Head of caudate nucleus (tissue), 42 donors: Measurements from ENCODE around the gene ZCCHC2.

Experiments used
- DNase-seq, 42 donors: peaks; one replicate each; pipeline versions ENCODE4 v3.0.0 to v3.0.0-alpha.2; 2020 to 2021; ENCODE audit warnings: mixed read lengths in 7 of 42
- intact Hi-C: fragments of 100-400 bp; cut with DNase I; formaldehyde crosslinking; loops from one replicate; pipeline ENCODE4 v1.15.0; 2022

ZCCHC2 gene

GRCh38 chr18:62566199-62566598, 43.4 kb downstream of the ZCCHC2 start:
- intact Hi-C loops = no loop called here
- peak in 38 of 42 donors; percentile 35 to 84 (median 64) for DNase-seq

- intact Hi-C loops = no loop called here
- DNase-seq = no peak
Measured at GRCh38 chr18:62566818-62567217, 44.0 kb downstream of the ZCCHC2 start.

- no peak for DNase-seq
- intact Hi-C loops = no loop called here
Measured at GRCh38 chr18:62569081-62569655, 46.3 kb downstream of the ZCCHC2 start.

- DNase-seq = no peak
- intact Hi-C loops = no loop called here
Measured at GRCh38 chr18:62571037-62571436, 48.2 kb downstream of the ZCCHC2 start.

- no peak for DNase-seq
- intact Hi-C loops = no loop called here
Measured at GRCh38 chr18:62571648-62572047, 48.8 kb downstream of the ZCCHC2 start.

- intact Hi-C loops = no loop called here
- DNase-seq = no peak
Measured at GRCh38 chr18:62572456-62572855, 49.6 kb downstream of the ZCCHC2 start.

GRCh38 chr18:62574776-62575175, 52.0 kb downstream of the ZCCHC2 start:
- DNase-seq = no peak
- intact Hi-C loops = no loop called here

- intact Hi-C loops = no loop called here
- no peak for DNase-seq
Measured at GRCh38 chr18:62576271-62576670, 53.4 kb downstream of the ZCCHC2 start.

GRCh38 chr18:62576845-62577512, 54.2 kb downstream of the ZCCHC2 start:
- peak in 1 of 42 donors; percentile 21 for DNase-seq
- intact Hi-C loops = no loop called here

- no peak for DNase-seq
- intact Hi-C loops = no loop called here
Measured at GRCh38 chr18:62577765-62578164, 54.9 kb downstream of the ZCCHC2 start.

- DNase-seq = no peak
- intact Hi-C loops = no loop called here
Measured at GRCh38 chr18:62578980-62579511, 56.2 kb downstream of the ZCCHC2 start.

GRCh38 chr18:62583376-62583775, 60.6 kb downstream of the ZCCHC2 start:
- DNase-seq = no peak
- intact Hi-C loops = loop anchor here (5.0 kb wide), 1 partner anchor 51 kb away; no protein-coding TSS in a partner anchor

- intact Hi-C loops = loop anchor here (2.0 to 5.0 kb wide), 3 partner anchors 52 to 402 kb away; no protein-coding TSS in a partner anchor
- DNase-seq = peak; percentile 77 to 95 (median 89)
Measured at GRCh38 chr18:62584241-62585120, 61.7 kb downstream of the ZCCHC2 start.

GRCh38 chr18:62585274-62586150, 62.7 kb downstream of the ZCCHC2 start:
- peak in 1 of 42 donors; percentile 24 for DNase-seq
- intact Hi-C loops = loop anchor here (2.0 to 5.0 kb wide), 3 partner anchors 129 to 403 kb away; partner anchors contain the start of gene PHLPP1

GRCh38 chr18:62586151-62586774, 63.4 kb downstream of the ZCCHC2 start:
- intact Hi-C loops = loop anchor here (2.0 to 5.0 kb wide), 2 partner anchors 129 to 404 kb away; partner anchors contain the start of gene PHLPP1
- DNase-seq = peak; percentile 65 to 95 (median 87)

- intact Hi-C loops = loop anchor here (2.0 to 5.0 kb wide), 2 partner anchors 128 to 405 kb away; partner anchors contain the start of gene PHLPP1
Measured at GRCh38 chr18:62586781-62587487, 64.1 kb downstream of the ZCCHC2 start.

GRCh38 chr18:62587689-62588088, 64.9 kb downstream of the ZCCHC2 start:
- intact Hi-C loops = loop anchor here (2.0 to 5.0 kb wide), 2 partner anchors 127 to 405 kb away; partner anchors contain the start of gene PHLPP1

More at GRCh38 chr18:62586781-62587487, 64.1 kb downstream of the ZCCHC2 start:
- DNase-seq = peak in 12 of 42 donors; percentile 29 to 67 (median 38)

More at GRCh38 chr18:62587689-62588088, 64.9 kb downstream of the ZCCHC2 start:
- no peak for DNase-seq
